Hepatic stellate cell (primary cell): Measurements from ENCODE around the gene NUDT13.
"Not testable (repeated sequence)": the region's sequence is repeated elsewhere in the genome, so short reads cannot be mapped to it uniquely, and the experiment has no call there.

Experiments
- DNase-seq: peaks from one replicate; pipeline ENCODE4 v3.0.0; 2011; ENCODE audit warnings: low spot score

Gene NUDT13

DNA sequence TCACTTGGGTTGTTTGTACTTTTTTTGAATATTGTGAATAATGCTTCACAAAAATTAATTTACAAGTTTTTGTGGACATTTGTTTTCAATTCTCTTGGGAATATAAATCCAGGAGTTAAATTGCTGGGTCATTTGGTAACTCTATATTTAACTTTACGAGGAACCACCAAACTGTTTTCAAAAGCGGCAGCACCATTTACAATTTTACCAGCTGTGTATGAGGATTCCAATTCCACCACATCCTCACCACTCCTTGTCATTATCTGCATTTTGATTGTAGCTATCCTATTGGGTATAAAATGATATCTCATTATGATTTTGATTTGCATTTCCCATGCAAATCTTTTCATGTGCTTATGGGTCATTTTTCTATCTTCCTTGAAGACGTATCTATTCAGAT, 4.0 kb upstream of the NUDT13 start:
- no peak for DNase-seq

DNA sequence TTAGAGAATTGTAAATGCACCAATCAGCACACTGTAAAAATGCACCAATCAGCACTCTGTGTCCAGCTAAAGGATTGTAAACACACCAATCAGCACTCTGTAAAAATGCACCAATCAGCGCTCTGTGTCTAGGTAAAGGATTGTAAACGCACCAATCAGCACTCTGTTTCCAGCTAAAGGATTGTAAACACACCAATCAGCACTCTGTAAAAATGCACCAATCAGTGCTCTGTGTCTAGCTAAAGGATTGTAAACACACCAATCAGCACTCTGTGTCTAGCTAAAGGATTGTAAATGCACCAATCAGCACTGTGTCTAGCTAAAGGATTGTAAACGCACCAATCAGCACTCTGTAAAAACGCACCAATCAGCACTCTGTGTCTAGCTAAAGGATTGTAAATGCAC, 1.0 kb upstream of the NUDT13 start:
- DNase-seq = not testable (repeated sequence)

DNA sequence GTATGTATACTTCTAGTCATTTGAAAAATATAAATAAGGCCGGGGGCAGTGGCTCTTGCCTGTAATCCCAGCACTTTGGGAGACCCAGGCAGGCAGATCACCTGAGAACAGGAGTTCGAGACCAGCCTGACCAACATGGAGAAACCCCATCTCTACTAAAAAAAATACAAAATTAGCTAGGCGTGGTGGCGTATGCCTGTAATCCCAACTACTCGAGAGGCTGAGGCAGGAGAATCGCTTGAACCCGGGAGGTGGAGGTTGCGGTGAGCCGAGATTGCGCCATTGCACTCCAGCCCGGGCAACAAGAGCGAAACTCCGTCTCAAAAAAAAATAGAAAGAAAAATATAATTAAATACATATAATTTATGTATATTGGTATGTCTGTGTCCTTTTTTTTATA, 1.8 kb downstream of the NUDT13 start:
- DNase-seq = not testable (repeated sequence)

DNA sequence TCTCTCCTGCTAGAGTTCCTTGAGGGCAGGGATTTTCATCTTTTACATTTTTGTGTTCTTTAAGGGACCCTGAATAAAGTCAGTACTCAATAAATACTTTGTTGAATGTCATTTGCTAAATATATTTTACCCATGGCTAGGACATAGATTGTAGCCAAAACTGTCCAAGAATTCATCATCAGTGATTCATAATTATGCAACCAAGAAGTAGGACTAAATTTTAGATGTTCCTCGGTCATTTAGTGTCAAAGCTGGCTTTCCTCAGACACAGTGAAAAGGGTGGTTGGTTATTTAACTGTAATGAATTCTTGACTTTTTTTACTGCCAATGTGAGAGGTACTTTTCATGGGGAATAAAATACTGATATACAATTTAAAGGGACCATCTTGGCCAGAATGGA, 3.3 kb downstream of the NUDT13 start:
- DNase-seq = no peak

DNA sequence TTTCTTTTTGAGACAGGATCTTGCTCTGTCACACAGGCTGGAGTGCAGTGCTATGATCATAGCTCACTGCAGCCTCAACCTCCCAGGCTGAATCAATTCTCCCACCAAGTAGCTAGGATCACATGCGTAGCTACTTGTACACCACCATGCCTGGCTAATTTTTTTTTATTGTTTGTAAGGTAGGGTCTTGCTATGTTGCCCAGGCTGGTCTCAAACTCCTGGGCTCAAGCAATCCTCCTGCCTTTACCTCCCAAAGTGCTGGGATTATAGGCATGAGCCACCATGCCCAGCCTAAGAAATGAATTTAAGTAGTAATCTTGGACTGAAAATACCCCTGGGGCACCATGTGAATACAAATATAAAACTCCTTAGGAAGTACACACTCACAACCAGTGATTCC, 5.8 kb downstream of the NUDT13 start:
- DNase-seq = no peak

DNA sequence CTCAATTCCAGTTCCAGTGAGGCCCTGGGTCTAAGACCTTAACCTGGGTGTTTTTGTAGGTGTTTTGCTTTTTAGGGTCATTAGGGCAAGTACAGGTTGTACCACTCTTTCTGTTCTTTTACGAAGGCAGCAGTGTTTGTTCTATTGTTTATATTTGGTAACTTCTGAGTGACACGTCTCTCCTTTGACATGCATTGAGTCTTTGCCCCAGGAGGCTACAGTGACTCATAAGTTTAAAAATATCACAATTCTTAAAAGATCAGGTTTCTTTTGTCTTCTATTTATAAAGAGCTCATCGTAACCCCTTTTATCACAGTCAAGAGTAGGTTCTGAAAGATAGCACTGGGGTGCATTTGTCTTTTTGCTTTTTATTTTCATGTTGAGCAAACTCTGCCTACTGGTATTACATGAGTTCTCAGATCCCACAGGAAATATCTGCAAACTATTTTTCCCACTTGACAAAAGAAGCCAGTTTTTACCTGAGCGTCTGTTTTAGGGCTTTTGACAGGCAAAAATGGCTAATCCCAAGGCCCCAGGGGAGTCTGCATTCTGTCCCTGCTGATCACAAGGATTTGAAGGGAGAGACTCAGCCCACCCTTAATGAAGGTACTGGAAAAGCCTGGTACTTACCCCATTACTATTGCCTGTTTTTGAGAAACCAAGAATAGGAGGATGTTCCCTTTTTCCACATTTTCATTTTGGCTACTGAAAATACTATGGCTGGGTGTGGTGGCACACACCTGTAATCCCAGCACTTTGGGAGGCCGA, 7.9 kb downstream of the NUDT13 start:
- DNase-seq = no peak

DNA sequence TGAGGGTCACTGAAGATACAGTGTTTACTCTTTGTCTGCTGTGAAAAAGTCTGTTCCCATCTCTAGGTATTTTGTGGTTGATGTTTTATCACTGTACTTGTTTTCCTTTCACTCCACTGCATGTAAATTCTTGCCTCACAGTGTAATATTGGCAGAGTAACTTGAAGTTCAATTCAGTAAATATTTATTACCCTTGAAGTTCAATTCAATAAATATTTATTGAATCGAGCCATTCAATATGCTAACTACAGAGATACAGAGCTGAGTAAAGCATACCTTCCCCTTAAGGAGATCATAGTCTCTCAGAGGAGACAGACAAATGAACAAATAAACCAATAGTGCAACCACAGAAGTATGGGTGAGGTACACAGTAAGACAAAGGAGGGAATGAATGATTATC, 9.2 kb downstream of the NUDT13 start:
- no peak for DNase-seq

DNA sequence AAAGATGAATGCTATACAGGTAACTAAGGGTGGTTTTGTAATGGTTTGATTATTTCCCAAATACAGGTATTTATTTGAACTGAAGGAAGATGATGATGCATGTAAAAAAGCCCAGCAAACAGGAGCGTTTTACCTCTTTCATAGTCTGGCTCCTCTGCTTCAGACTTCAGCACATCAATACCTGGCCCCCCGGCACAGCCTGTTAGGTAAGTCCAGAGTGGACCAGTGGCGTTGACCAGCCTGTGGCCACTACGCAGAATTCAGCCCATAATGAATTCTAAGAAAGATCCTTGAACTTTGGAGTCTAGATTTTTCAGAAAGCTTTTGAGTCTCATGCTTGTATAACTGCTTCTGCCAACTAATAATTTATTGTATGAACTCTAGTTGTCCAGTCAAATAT, 9.7 kb downstream of the NUDT13 start:
- no peak for DNase-seq

DNA sequence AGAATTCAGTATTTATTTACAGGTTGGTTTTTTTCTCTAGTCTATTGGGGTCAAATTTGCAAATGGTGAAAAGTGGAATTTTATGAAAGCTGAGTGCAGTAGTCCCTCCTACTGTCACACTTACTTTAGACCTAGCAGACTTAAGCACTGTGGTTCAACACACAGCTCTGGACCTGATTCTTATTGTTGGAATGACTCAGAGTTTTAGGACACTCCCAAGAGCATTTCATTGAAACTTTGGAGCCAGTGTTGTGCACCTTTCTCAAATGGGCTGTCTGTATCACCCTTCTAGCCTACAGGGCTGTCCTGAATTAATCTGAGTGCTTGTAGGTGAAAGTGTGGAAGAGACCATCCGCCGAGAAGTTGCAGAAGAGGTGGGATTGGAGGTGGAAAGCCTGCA, 16.1 kb downstream of the NUDT13 start:
- no peak for DNase-seq

DNA sequence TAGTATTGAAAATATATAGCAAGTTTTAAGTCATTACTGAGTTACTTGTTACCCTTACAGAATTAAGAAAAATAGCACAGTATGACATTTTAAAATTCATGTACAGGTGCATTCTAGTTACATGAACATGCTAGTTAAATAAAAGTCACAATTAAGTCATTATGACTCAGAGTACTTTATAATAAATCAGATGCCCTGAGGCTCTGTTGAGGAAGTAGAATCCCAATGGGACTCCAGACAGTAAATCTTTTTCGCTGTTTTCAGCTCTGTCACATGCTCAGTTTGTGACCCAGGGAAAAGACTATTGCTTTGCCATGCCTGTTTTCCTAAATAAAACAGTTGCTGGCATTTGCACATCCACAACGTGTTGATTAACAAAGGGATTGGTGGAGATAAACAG, 21.0 kb downstream of the NUDT13 start:
- DNase-seq = no peak

DNA sequence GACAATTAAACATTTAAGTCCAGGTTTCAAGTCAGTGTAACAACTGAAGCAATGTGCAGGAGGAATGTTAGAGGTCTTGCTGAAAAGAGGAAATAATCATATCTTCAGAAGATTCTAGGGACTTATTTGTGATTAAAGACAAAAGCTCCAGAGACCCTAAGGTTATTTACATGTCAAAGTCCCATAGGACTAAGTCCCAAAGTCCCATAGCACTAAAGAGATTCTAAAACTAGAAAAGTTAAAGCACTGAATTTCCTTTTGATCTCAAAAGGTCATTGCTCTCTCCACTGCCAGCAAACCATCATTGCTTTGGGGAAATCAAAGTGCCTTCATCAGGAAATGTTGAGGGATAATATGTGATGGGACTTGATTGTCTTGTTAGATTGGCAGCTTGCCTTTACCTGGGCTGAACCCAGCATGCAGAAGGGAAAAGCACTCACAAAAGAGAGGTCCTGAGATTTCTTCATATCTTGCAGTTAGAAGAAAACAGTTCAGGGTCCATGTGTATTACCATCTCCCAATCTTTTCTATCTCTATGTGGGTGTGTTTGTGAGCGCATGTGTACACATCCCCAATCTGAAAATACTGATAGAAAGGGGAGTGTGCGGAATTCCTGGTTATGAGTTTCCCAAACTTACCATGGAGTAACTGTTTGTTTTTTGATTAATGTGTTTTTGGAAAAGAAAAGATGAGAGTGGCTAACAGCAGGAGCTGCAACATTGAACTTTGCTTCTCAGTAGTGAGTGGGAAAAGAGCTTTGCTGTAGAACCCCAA, 21.8 kb downstream of the NUDT13 start:
- no peak for DNase-seq

DNA sequence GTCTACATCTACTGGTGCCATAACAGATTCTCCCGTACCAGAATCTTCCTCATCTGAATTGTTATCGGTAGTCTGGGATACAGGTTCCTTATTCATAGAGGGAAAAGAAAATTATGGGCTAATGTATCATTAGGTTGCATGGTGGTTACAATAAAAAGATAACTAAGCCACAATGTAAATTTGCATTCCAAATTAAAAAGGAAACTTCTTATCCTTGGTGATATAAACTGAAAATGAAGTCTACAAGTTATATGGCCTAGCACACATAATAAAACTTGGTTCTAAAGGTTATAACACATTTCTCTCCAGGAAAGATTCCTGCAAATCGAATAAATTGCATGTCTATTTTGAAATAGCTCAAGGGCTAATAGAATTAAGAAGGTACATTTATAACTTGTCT, 24.5 kb downstream of the NUDT13 start:
- DNase-seq = no peak

DNA sequence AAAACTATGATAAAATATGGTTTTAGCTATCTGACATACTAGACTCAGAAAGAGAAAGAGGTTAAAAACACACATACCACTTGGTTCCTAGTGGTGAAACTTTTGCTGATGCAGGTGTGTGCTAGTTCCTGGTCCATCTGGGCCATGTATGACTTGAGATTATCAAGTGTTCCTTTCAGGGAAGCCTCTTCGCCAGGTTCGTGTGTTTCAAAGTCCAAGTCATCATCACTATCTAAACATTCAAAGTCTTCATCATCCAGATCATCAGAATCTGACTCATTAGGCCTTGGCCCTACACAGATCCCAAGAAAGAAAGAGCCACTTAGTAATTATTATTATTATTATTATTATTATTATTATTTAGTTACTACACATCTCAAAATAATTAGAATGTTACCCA, 26.4 kb downstream of the NUDT13 start:
- DNase-seq = no peak

DNA sequence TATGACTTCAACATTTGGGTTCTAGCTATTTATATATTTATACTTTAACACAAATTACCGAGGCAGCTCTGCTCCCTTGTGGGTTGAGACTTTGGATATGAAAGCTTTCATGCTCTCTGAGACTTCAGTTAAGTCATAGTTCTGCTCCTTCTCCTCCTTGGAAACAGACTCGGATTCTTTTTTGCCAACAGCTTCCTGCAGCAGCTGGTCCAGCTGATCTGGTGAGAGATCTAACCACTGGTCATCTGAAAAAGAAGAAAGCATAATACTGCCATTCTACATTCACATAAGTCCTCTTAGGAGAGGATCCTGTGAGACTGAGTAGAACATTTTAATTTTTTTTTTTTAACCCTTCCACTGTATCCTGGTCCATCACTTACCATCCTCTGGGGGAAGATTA, 29.0 kb downstream of the NUDT13 start:
- DNase-seq = no peak

DNA sequence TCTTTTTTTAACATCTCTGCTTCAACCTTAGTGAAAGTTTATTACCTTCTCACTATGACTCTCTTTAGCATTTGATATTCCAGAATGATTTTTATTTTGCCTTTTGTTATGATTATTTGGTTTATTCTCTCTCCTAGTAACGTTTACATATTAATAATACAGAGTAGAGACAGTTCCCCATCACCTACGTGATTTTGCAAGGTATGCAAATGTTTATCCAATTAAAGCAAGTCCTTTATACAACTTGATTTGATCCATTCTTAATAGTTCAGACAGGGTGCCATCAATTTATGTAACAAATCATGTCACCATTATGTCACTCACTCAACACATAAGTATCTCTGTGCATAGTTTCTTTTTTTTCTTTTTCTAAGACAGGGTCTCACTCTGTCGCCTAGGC, 31.3 kb downstream of the NUDT13 start:
- DNase-seq = no peak

DNA sequence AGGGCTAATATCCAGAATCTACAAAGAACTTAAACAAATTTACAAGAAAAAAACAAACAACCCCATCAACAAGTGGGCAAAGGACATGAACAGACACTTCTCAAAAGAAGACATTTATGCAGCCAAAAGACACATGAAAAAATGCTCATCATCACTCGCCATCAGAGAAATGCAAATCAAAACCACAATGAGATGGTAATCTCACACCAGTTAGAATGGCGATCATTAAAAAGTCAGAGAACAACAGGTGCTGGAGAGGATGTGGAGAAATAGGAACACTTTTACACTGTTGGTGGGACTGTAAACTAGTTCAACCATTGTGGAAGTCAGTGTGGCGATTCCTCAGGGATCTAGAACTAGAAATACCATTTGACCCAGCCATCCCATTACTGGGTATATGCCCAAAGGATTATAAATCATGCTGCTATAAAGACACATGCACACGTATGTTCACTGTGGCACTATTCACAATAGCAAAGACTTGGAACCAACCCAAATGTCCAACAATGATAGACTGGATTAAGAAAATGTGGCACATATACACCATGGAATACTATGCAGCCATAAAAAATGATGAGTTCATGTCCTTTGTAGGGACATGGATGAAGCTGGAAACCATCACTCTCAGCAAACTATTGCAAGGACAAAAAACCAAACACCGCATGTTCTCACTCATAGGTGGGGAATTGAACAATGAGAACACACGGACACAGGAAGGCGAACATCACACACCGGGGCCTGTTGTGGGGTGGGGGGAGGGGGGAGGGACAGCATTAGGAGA, 40.6 kb downstream of the NUDT13 start:
- not testable (repeated sequence) for DNase-seq

DNA sequence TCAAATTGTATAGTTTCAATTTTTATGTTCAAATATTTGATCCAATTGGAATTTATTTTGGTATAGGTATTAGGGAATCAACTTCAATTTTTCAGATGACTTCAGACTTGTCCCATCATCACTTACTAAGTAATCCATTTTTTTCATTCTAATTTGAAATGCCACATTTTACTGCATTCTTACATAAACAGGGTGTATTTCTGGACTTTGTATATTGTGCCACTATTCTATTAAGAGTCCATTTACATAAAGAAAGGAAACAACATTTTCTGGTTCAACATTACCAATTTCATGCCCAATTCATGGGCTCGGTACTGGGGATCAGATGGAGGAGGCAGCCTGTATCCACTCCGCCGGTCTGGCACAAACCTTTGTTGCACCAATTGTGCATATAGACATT, 41.8 kb downstream of the NUDT13 start:
- no peak for DNase-seq

DNA sequence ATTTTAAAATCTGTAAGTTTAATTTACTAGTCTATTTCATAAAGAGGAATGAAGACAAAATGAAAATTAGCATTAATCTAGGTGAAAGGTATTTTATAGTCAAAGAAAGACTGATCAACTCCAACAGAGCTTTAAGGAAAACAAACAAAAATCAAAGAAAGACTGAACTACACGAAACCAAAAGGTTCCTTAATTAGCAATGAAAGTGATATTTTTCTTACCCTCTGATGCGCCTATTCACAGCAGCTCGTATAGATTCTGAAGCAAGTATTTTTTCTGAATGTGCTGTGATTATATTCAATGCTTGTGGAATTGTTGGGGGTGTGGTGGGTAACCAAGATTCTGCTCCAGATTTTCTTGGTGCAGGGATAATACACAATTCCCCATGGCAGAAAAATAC, 45.8 kb downstream of the NUDT13 start:
- no peak for DNase-seq

DNA sequence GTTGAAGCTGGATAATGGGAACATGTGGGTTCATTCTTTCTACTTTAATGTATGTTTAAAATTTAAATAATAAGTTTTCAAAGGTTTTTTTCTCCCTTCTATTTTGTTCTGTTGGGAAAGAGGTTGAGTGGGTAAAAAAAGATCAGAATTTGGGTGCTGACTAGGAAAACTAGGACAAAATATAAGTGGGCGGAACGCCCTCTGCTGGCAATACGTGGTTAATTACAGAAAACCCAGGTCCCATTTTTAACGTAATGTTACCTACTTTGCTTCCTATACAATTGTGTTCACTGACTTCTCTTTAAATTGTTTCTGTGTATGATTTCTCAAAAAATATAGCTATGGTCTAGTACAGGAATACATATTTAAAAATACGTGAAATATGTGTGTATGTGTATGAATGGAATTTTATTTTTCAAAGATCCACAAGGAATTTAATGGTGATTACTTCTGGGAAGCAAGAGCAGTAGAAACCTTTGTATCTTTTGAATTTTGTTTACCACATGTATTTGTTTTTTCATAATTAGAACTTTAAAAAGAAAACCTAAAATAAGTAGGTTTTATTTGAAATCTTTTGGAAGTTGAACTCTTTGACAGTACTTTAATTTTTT, 48.9 kb downstream of the NUDT13 start:
- peak; percentile 36 for DNase-seq

DNA sequence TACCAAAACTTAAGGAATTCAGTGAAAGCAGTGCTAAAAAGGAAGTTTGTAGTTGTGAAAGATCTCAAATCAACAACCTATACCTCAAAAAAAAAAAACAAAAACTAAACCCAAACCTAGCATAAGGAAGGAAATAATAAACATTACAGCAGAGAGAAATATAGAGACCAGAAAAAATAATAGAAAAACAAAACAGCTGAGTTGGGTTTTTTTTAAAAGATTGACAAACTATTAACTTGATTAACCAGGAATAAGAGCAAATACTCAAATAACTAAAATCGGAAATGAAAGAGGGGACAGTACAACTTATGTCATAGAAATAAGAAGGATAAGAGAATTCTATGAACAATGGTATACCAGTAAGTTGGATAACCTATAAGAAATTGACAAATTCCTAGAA, 50.8 kb downstream of the NUDT13 start:
- no peak for DNase-seq

DNA sequence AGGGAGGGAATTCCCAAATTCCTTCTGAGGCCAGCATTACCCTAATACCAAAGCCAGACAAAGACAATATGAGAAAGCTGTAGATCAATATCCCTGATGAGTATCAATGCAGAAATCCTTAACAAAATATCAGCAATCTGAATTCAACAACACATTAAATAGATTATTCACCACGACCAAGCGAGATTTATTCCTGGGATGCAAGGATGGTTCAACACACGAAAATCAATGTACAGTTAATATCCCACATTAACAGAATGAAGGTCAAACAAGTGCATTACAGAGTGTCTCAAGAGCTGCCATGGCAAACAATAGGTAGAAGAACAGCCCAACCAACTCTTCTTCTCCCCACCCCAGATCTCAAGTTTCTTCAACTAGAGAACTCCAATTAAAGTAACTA, 51.4 kb downstream of the NUDT13 start:
- no peak for DNase-seq

DNA sequence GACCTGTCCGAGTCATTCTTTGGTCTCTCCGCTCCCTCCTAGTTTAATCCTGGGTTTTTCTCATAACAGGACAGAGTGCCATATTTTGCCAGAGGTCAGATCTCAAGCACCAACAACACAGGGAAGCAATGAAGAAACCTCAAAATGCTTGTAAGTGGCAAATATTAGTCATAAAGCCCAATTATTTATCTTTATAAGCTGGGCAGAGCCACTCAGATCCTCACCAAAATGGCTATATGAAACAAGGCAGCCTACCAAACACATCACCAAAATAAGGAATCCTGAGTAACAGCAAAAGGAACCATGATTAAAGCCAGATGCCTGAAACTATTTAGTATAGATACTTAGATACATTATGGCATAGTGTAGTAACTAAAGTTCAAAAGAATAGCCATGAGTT, 52.8 kb downstream of the NUDT13 start:
- DNase-seq = no peak

DNA sequence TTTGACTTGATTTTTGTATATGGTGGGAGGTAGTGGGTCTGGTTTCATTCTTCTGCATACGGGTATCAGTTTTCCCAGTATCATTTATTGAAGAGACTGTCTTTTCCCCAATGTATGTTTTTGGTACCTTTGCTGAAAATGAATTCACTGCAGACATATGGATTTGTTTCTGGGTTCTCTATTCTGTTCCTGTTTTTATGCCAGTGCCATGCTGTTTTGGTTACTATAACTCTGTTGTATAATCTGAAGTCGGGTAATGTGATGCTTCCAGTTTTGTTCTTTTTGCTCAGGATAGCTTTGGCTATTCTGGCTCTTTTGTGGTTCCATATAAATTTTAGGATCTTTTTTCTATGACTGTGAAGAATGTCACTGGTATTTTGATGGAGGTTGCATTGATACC, 56.7 kb downstream of the NUDT13 start:
- DNase-seq = no peak
